ENCODE measurements around the gene SPRR2E.
"Not testable (repeated sequence)": the region's sequence is repeated elsewhere in the genome, so short reads cannot be mapped to it uniquely, and the experiment has no call there.

Gene SPRR2E

DNA sequence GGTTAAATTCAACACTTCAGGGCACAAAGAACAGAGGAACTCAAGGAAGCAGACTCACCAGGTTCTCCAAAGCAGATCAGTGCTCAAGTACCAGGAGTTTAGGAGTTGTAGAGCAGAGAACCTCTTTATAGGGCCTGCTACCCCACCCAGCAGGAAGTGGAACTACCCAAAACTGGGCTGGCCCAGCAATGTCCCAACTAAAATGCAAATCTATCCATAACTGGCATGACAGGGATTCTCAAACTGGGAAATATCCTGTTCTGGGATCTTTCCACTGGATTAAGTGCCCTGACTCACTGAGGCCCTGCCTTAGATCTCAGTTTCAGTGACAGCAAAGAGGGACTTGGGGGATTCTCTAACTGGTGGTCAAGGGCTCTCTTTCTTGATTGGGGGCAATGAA is at the start of gene SPRR2E:
Gene SPRR2E (minus strand): TSS at position 101 of the 400 bp plus-strand sequence. CDS start 775 bp downstream, outside the sequence.
- no peak for FAIRE-seq

GRCh38 chr1:153141377-153141776 is 47.1 kb upstream of the SPRR2E start:
- no peak for FAIRE-seq

DNA sequence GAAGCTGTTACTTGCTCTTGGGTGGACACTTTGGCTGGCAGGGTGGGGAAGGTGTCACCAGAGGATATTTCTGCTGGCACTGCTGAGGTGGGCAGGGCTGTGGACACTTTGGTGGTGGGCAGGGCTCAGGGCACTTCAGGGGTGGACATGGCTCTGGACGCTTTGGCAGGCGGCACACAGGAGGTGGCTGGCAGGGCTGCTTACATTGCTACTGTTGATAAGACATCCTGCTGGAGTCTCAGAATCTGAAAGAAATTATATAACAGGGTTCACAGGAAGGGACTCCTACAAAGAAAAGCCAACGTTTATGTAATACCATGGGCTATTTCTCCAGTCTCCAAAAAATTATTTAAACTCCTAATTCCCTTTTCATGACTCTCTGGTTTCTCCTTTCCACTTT is 46.2 kb upstream of the SPRR2E start:
- no peak for FAIRE-seq

GRCh38 chr1:153133743-153134142 is 39.4 kb upstream of the SPRR2E start:
- no peak for FAIRE-seq

GRCh38 chr1:153133267-153133666 is 38.9 kb upstream of the SPRR2E start:
- no peak for FAIRE-seq

GRCh38 chr1:153128688-153129087 is 34.4 kb upstream of the SPRR2E start:
- FAIRE-seq = not testable (repeated sequence)

DNA sequence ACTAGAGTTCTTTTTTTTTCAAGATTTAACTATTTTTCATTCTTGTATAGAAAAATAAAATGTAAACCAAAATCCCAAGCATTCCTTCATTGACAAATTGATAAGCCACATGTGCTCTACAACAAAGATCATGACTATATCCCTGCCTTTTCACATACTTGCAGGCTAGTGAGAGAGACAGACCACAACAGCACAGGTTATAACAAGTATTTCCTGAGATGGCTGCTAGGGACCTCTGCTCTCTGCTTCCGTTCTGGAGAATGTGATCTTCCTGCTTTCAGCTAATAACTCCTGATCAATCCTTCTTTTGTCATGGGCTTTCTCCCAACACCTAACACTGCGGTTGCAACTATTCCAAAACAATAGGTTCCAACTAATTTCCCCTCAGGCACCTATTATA is 33.0 kb upstream of the SPRR2E start:
- no peak for FAIRE-seq

DNA sequence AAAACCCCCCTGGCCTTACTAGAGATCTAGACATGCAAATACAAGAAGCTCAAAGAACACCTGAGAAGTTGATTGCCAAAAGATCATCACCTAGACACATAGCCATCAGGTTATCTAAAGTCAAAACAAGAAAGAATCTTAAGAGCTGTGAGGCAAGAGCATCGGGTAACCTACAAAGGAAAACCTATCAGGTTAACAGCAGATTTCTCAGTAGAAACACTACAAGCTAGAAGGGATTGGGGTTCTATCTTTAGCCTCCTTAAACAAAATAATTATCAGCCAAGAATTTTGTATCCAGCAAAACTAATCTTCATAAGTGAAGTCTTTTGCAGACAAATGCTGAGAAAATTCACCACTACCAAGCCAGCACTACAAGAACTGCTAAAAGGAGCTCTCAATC is 31.2 kb upstream of the SPRR2E start:
- no peak for FAIRE-seq

GRCh38 chr1:153123793-153124192 is 29.5 kb upstream of the SPRR2E start:
- not testable (repeated sequence) for FAIRE-seq

GRCh38 chr1:153122831-153123421 is 28.6 kb upstream of the SPRR2E start:
- FAIRE-seq = no peak

GRCh38 chr1:153120945-153121344 is 26.6 kb upstream of the SPRR2E start:
- no peak for FAIRE-seq

GRCh38 chr1:153119491-153119971 is 25.2 kb upstream of the SPRR2E start:
- no peak for FAIRE-seq

DNA sequence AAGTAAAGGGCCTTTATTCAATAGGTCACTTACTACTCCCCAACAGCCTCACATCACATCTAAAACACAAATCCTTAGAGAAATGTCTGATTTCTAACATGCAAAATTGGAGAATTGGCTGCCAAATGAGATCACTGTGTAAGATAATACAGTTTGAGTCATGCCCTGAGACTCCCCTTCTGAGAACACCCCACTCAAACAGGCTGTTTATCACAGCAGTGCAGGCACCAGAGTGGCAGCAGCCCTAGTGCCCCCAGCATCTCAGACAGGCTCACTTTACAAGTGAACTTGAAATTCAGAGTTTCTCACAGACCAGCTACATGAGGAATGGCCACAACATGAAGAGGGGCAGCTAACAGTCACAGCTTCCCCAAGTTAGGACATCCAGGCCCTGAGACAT is 20.9 kb upstream of the SPRR2E start:
- FAIRE-seq = not testable (repeated sequence)

GRCh38 chr1:153113416-153113815 is 19.1 kb upstream of the SPRR2E start, which contains the start of gene SPRR2F:
SPRR2F (minus strand) TSS chr1:153113516; CDS start chr1:153112733, 783 bp downstream.
- no peak for FAIRE-seq

DNA sequence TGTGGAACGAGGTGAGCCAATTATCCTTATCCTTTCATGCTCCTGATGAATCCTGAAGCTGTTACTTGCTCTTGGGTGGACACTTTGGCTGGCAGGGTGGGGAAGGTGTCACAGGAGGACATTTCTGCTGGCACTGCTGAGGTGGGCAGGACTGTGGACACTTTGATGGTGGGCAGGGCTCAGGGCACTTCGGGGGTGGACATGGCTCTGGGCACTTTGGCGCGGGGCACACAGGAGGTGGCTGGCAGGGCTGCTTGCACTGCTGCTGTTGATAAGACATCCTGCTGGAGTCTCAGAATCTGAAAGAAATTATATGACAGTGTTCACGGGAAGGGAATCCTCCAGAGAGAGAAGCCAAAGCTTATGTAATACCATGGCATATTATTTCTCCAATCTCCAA is 18.1 kb upstream of the SPRR2E start:
- not testable (repeated sequence) for FAIRE-seq

- no peak for FAIRE-seq
Measured at GRCh38 chr1:153100245-153100644, 5.9 kb upstream of the SPRR2E start.

- FAIRE-seq = no peak
Measured at GRCh38 chr1:153099461-153100045, 5.2 kb upstream of the SPRR2E start.

DNA sequence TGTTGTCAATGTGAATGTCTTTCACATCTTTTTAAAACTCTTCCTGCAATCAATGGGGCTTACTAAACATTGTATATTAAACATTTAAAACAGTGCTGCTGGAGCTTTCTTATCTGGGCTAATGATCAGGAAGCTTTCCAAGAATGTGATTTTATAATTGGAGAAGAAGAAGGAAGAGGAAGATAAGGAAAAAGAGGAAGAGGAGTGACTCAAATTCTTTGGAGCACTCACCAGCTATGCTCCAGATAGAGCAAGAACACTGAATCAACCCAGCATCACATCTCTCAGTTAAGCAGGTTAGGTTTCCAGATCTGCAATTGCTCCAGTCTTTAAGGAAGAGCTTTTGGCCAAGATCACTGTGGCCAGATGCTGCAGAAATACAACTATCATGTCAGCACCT is 1.4 kb upstream of the SPRR2E start:
- FAIRE-seq = no peak

DNA sequence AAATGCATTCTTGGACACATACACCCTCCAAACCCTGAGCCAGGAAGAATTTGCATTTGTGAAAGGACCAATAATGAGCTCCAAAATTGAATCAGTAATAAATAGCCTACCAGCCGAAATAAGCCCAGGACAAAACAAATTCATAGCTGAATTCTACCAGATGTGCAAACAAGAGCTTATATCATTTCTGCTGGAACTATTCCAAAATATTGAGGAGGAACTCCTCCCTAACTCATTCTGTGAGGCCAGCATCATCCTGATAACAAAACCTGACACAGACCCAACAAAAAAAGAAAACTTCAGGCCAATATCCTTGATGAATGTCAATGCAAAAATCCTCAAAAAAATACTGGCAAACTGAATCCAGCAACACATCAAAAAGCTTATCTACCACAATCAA is 6.7 kb downstream of the SPRR2E start:
- FAIRE-seq = no peak

- no peak for FAIRE-seq
Measured at GRCh38 chr1:153081736-153082135, 12.6 kb downstream of the SPRR2E start.

- FAIRE-seq = no peak
Measured at GRCh38 chr1:153072806-153073726, 21.3 kb downstream of the SPRR2E start.

DNA sequence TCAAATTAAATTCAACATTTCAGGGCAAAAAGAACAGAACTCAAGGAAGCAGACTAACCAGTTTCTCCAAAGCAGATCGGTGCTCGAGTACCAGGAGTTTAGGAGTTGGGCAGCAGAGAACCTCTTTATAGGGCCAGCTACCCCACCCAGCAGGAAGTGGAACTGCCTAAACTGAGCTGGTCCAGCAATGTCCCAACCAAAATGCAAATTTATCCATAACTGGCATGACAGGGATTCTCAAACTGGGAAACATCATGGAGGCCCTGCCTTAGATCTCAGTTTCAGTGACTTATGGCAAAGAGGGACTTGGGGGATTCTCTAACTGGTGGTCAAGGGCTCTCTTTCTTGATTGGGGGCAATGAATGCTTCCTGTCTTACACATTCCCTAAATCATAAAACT is 22.8 kb downstream of the SPRR2E start, which contains the start of gene SPRR2B:
Gene SPRR2B (minus strand): TSS at position 101 of the 400 bp plus-strand sequence. CDS start 772 bp downstream, outside the sequence.
- no peak for FAIRE-seq

DNA sequence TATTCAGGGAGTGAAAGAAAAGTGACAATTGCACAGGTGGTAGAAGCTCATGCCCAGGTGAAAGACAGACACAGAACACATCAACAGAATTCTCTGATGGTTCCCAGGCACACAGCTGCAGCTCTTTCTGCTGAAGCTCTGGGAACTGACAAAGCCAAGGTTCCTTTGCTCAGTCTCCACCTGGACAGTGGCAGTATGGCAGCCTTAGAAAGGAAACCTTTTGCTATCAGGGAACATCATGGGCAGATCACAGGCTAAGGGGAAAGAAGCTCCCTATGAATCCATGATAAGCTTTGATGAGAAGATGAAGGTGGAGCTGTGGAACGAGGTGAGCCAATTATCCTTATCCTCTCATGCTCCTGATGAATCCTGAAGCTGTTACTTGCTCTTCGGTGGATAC is 24.1 kb downstream of the SPRR2E start:
- FAIRE-seq = no peak
